HG03135 (cell line): Measurements from ENCODE around the gene MIER3.
"Not testable (repeated sequence)": the region's sequence is repeated elsewhere in the genome, so short reads cannot be mapped to it uniquely, and the experiment has no call there.

Experiments used
- ATAC-seq: cut with Tn5 transposase; IDR thresholded peaks from one replicate; pipeline ENCODE4 v1.9.1; 2021; ENCODE audit warnings: mild to moderate bottlenecking, moderate library complexity; ENCODE audit not compliant: unreplicated experiment

The MIER3 gene

GRCh38 chr5:56951946-56952691, at the start of gene MIER3:
TSS of gene MIER3 (minus strand) at chr5:56952123. CDS start at chr5:56952102, 21 bp downstream.
- ATAC-seq: peak; percentile 93

GRCh38 chr5:56995596-56995995, 43.7 kb upstream of the MIER3 start:
- no peak for ATAC-seq

GRCh38 chr5:56993241-56993640, 41.3 kb upstream of the MIER3 start:
- ATAC-seq: no peak

GRCh38 chr5:56989676-56990075, 37.8 kb upstream of the MIER3 start:
- ATAC-seq: no peak

GRCh38 chr5:56988490-56988889, 36.6 kb upstream of the MIER3 start:
- no peak for ATAC-seq

- ATAC-seq: no peak
Observed at GRCh38 chr5:56987171-56987570, 35.2 kb upstream of the MIER3 start.

GRCh38 chr5:56986626-56986947, 34.7 kb upstream of the MIER3 start:
- ATAC-seq: peak; percentile 44

GRCh38 chr5:56985936-56986625, 34.2 kb upstream of the MIER3 start:
- peak; percentile 54 for ATAC-seq

GRCh38 chr5:56984445-56984844, 32.5 kb upstream of the MIER3 start:
- no peak for ATAC-seq

GRCh38 chr5:56983593-56984361, 31.9 kb upstream of the MIER3 start:
- peak; percentile 64 for ATAC-seq

- ATAC-seq: no peak
Observed at GRCh38 chr5:56981548-56982315, 29.8 kb upstream of the MIER3 start.

- no peak for ATAC-seq
Observed at GRCh38 chr5:56979968-56980367, 28.0 kb upstream of the MIER3 start.

- not testable (repeated sequence) for ATAC-seq
Observed at GRCh38 chr5:56979526-56979925, 27.6 kb upstream of the MIER3 start.

GRCh38 chr5:56977822-56978221, 25.9 kb upstream of the MIER3 start:
- no peak for ATAC-seq

GRCh38 chr5:56977021-56977420, 25.1 kb upstream of the MIER3 start:
- no peak for ATAC-seq

GRCh38 chr5:56974241-56974640, 22.3 kb upstream of the MIER3 start:
- no peak for ATAC-seq

GRCh38 chr5:56973473-56973872, 21.6 kb upstream of the MIER3 start:
- ATAC-seq: no peak

GRCh38 chr5:56971275-56971674, 19.4 kb upstream of the MIER3 start:
- no peak for ATAC-seq

- ATAC-seq: no peak
Observed at GRCh38 chr5:56964173-56964572, 12.2 kb upstream of the MIER3 start.

- no peak for ATAC-seq
Observed at GRCh38 chr5:56963246-56963645, 11.3 kb upstream of the MIER3 start.

GRCh38 chr5:56962286-56962685, 10.4 kb upstream of the MIER3 start:
- ATAC-seq: no peak
